GM23338 (cell line): ENCODE measurements around the gene HS6ST1. TPM values are rescaled to one million over a fixed set of nuclear protein-coding genes. Genes with fewer than 3 reads are reported as not detected.

Experiments
- ATAC-seq: fragments of 200-7000 bp; cut with Tn5 transposase; 3 replicates; pipeline ENCODE4 v1.9.1; 2020
- DNase-seq: peaks from one replicate; pipeline ENCODE4 v3.0.0-alpha.2; 2015; ENCODE audit warnings: low spot score
- H2AFZ ChIP-seq: fragments of 200-600 bp; sonication (generic); 2 replicates; pipeline ENCODE4 v1.8.0; 2016; ENCODE audit warnings: antibody characterized with exemption, mild to moderate bottlenecking, moderate library complexity
- H3F3A ChIP-seq: fragments of 200-600 bp; sonication (generic); replicated peaks from 2 replicates; pipeline ENCODE4 v1.8.0; 2017; ENCODE audit warnings: antibody characterized with exemption, mixed run types, low read depth
- H3K27ac ChIP-seq: fragments of 200-600 bp; sonication (generic); 2 replicates; pipeline ENCODE4 v1.6.1; 2016; ENCODE audit warnings: low read depth
- H3K27me3 ChIP-seq: fragments of 200-600 bp; sonication (generic); 2 replicates; pipeline ENCODE4 v1.8.0; 2016; ENCODE audit warnings: mild to moderate bottlenecking, mixed run types, moderate library complexity; ENCODE audit not compliant: insufficient read depth
- H3K36me3 ChIP-seq: fragments of 200-600 bp; sonication (generic); 2 replicates; pipeline ENCODE4 v1.8.0; 2016; ENCODE audit warnings: mild to moderate bottlenecking; ENCODE audit not compliant: insufficient read depth
- H3K4me1 ChIP-seq: fragments of 200-600 bp; sonication (generic); 2 replicates; pipeline ENCODE4 v1.8.0; 2016; ENCODE audit warnings: mild to moderate bottlenecking, moderate library complexity; ENCODE audit not compliant: insufficient read depth
- H3K4me2 ChIP-seq: fragments of 200-600 bp; sonication (generic); 2 replicates; pipeline ENCODE4 v1.7.1; 2017; ENCODE audit warnings: mixed run types
- H3K4me3 ChIP-seq: fragments of 200-600 bp; sonication (generic); 2 replicates; pipeline ENCODE4 v1.6.1; 2016; ENCODE audit warnings: mixed run types
- H3K79me2 ChIP-seq: fragments of 200-600 bp; sonication (generic); replicated peaks from 2 replicates; pipeline ENCODE4 v1.8.0; 2017; ENCODE audit warnings: mild to moderate bottlenecking; ENCODE audit not compliant: insufficient read depth
- H3K9me2 ChIP-seq: fragments of 200-600 bp; sonication (generic); 2 replicates; pipeline ENCODE4 v1.8.0; 2017; ENCODE audit not compliant: insufficient read depth
- H4K20me1 ChIP-seq: fragments of 200-600 bp; sonication (generic); replicated peaks from 2 replicates; pipeline ENCODE4 v1.8.0; 2017; ENCODE audit warnings: mild to moderate bottlenecking; ENCODE audit not compliant: insufficient read depth
- H3K27ac Mint-ChIP-seq: 2 replicates; pipeline ENCODE4 v1.8.0; 2020; ENCODE audit warnings: inconsistent platforms, mild to moderate bottlenecking, moderate library complexity, mixed read lengths
- H3K27me3 Mint-ChIP-seq: 3 replicates; pipeline ENCODE4 v1.8.0; 2022; ENCODE audit warnings: low read depth, mild to moderate bottlenecking, moderate library complexity, mixed read lengths, inconsistent platforms; ENCODE audit not compliant: insufficient read depth, poor library complexity
- H3K36me3 Mint-ChIP-seq: 3 replicates; pipeline ENCODE4 v1.8.0; 2021; ENCODE audit warnings: low read depth, mild to moderate bottlenecking, inconsistent platforms, moderate library complexity, mixed read lengths
- H3K4me1 Mint-ChIP-seq: 3 replicates; pipeline ENCODE4 v1.8.0; 2020; ENCODE audit warnings: mild to moderate bottlenecking, inconsistent platforms, mixed read lengths
- H3K4me3 Mint-ChIP-seq: 3 replicates; pipeline ENCODE4 v1.8.0; 2021; ENCODE audit warnings: moderate library complexity, mild to moderate bottlenecking, inconsistent platforms, mixed read lengths
- H3K9me3 Mint-ChIP-seq: 3 replicates; pipeline ENCODE4 v1.8.0; 2020; ENCODE audit warnings: moderate library complexity, mild to moderate bottlenecking, inconsistent platforms, mixed read lengths
- CREB1 ChIP-seq: fragments of 250-450 bp; sonication (Bioruptor Pico); IDR thresholded peaks from 2 replicates; pipeline ENCODE4 v1.5.0; 2020; ENCODE audit warnings: low read depth, mild to moderate bottlenecking, moderate library complexity
- EZH2 ChIP-seq: fragments of 200-600 bp; sonication (generic); IDR thresholded peaks from one replicate; pipeline ENCODE4 v1.8.0; 2017; ENCODE audit warnings: antibody characterized with exemption, mild to moderate bottlenecking, low read depth; ENCODE audit not compliant: unreplicated experiment
- EZH2phosphoT487 ChIP-seq: fragments of 200-600 bp; sonication (generic); IDR thresholded peaks from one replicate; pipeline ENCODE4 v1.8.1; 2018; ENCODE audit warnings: antibody characterized with exemption; ENCODE audit not compliant: unreplicated experiment
- JUNB ChIP-seq: IDR thresholded peaks from one replicate; pipeline ENCODE4 v1.6.1; 2016; ENCODE audit warnings: antibody characterized with exemption; ENCODE audit not compliant: unreplicated experiment
- POLR2AphosphoS5 ChIP-seq: IDR thresholded peaks from 2 replicates; pipeline ENCODE4 v1.6.1; 2016; ENCODE audit warnings: antibody characterized with exemption, low read depth
- STAT1 ChIP-seq: IDR thresholded peaks from one replicate; pipeline ENCODE4 v1.6.1; 2016; ENCODE audit warnings: antibody characterized with exemption; ENCODE audit not compliant: unreplicated experiment
- ZNF114 ChIP-seq: fragments of 250-450 bp; sonication (Bioruptor Pico); IDR thresholded peaks from 2 replicates; pipeline ENCODE4 v1.5.0; 2020; ENCODE audit warnings: mild to moderate bottlenecking, moderate library complexity
- polyA plus RNA-seq: library from polyadenylated mRNA; unstranded; fragments of >200 nt; fragmentation: Nextera tagmentation; extraction: Ambion mirVana; gene quantifications from 2 replicates; pipeline ENCODE4 v1.2.1, GENCODE V29; 2016
- total RNA-seq: library from RNA; depleted of rRNA; stranded (reverse); fragments of >200 nt; shearing (Covaris generic); gene quantifications from 2 replicates; pipeline ENCODE4 v1.2.3, GENCODE V29; 2014
- TF ChIP-seq, protein P1 (sequence below): fragments of 250-450 bp; sonication (Bioruptor Pico); IDR thresholded peaks from 2 replicates; pipeline ENCODE4 v1.5.0; 2020; ENCODE audit warnings: mild to moderate bottlenecking, moderate library complexity

HS6ST1 gene
- total and polyA plus RNA-seq, 2 experiments from 2014 or later: 21.1 to 106 TPM

DNA sequence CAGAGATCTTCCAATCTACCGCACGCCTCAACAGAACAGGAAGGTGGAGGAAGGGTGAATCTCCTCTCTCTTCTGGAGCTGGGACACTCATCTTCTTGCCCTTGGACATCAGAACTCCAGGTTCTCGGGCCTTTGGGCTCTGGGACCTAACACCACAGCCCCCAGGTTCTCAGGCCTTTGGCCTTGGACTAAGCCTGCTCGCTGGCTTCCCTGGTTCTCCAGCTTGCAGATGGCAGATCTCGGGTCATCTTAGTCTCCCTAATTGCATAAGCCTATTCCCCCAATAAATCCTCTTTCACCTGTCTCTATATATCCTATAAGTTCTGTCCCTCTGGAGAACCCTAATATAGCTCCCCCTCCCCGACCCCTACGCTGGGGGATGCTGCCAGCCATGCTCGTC, 14.8 kb downstream of the HS6ST1 start (continued):
- TF ChIP-seq, protein P1, sequence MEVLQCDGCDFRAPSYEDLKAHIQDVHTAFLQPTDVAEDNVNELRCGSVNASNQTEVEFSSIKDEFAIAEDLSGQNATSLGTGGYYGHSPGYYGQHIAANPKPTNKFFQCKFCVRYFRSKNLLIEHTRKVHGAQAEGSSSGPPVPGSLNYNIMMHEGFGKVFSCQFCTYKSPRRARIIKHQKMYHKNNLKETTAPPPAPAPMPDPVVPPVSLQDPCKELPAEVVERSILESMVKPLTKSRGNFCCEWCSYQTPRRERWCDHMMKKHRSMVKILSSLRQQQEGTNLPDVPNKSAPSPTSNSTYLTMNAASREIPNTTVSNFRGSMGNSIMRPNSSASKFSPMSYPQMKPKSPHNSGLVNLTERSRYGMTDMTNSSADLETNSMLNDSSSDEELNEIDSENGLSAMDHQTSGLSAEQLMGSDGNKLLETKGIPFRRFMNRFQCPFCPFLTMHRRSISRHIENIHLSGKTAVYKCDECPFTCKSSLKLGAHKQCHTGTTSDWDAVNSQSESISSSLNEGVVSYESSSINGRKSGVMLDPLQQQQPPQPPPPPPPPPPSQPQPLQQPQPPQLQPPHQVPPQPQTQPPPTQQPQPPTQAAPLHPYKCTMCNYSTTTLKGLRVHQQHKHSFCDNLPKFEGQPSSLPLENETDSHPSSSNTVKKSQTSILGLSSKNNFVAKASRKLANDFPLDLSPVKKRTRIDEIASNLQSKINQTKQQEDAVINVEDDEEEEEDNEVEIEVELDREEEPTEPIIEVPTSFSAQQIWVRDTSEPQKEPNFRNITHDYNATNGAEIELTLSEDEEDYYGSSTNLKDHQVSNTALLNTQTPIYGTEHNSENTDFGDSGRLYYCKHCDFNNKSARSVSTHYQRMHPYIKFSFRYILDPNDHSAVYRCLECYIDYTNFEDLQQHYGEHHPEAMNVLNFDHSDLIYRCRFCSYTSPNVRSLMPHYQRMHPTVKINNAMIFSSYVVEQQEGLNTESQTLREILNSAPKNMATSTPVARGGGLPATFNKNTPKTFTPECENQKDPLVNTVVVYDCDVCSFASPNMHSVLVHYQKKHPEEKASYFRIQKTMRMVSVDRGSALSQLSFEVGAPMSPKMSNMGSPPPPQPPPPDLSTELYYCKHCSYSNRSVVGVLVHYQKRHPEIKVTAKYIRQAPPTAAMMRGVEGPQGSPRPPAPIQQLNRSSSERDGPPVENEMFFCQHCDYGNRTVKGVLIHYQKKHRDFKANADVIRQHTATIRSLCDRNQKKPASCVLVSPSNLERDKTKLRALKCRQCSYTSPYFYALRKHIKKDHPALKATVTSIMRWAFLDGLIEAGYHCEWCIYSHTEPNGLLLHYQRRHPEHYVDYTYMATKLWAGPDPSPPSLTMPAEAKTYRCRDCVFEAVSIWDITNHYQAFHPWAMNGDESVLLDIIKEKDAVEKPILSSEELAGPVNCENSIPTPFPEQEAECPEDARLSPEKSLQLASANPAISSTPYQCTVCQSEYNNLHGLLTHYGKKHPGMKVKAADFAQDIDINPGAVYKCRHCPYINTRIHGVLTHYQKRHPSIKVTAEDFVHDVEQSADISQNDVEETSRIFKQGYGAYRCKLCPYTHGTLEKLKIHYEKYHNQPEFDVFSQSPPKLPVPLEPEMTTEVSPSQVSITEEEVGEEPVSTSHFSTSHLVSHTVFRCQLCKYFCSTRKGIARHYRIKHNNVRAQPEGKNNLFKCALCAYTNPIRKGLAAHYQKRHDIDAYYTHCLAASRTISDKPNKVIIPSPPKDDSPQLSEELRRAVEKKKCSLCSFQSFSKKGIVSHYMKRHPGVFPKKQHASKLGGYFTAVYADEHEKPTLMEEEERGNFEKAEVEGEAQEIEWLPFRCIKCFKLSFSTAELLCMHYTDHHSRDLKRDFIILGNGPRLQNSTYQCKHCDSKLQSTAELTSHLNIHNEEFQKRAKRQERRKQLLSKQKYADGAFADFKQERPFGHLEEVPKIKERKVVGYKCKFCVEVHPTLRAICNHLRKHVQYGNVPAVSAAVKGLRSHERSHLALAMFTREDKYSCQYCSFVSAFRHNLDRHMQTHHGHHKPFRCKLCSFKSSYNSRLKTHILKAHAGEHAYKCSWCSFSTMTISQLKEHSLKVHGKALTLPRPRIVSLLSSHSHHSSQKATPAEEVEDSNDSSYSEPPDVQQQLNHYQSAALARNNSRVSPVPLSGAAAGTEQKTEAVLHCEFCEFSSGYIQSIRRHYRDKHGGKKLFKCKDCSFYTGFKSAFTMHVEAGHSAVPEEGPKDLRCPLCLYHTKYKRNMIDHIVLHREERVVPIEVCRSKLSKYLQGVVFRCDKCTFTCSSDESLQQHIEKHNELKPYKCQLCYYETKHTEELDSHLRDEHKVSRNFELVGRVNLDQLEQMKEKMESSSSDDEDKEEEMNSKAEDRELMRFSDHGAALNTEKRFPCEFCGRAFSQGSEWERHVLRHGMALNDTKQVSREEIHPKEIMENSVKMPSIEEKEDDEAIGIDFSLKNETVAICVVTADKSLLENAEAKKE (CRISPR knock-in tag): no peak

DNA sequence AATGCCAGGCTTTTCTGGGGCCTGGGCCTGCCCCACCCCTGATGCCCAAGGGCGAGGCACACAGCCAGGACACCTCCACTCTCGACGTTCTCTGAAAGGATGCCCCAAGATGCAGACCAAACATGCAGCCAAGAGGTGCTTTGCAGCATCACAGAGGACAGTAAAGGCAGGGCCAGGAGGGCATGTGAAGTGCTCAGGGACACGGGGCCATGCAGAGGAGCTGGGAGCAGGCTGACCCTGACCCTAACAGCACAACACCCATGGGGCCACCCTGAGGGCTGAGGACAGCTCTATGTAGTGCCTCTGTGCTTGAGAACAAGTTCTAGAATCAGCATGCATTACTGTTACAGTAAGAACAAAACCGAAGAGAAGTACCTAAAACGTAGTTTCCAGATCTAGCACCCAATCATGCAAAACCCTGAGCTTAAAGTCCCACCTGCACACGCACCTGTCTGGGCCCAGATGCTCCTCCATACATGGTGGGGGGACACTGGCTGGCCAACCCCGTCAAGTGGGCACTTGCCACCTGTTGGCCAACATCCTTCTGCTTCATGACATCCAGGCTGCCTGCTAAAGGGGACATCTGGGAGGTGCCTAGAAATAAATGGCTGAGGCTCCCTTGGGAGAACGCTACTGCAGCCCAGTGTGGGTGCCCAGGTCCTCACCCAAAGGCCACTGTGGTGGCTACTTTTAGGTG, 15.4 kb downstream of the HS6ST1 start:
- no peak overlapping the region for H3K4me2 ChIP-seq
- H3K4me1 Mint-ChIP-seq: peaks cover 62% of the 10 kb centered on the region
- no peak overlapping the region for H3K4me3 Mint-ChIP-seq
- H4K20me1 ChIP-seq: peaks cover 43% of the 10 kb centered on the region
- peaks cover 100% of the 10 kb centered on the region for H3K79me2 ChIP-seq
- H3K9me3 Mint-ChIP-seq: no peaks in the 10 kb centered on the region; the same call in 1 of the 3 replicates
- no peak overlapping the region for H3K4me3 ChIP-seq
- no peak overlapping the region for H3K27ac Mint-ChIP-seq
- H3F3A ChIP-seq: no peaks in the 10 kb centered on the region
- H3K27me3 ChIP-seq: no peaks in the 10 kb centered on the region
- no peaks in the 10 kb centered on the region for H3K9me2 ChIP-seq
- H3K27ac ChIP-seq: no peak overlapping the region
- no peak for ATAC-seq
- H3K4me1 ChIP-seq: peaks cover 17% of the 10 kb centered on the region
- H3K36me3 Mint-ChIP-seq: peaks cover 4% of the 10 kb centered on the region; the same call in 2 of the 3 replicates
- H2AFZ ChIP-seq: no peak overlapping the region
- no peaks in the 10 kb centered on the region for H3K36me3 ChIP-seq
- DNase-seq: no peak
- peaks cover 7% of the 10 kb centered on the region for H3K27me3 Mint-ChIP-seq
- TF ChIP-seq STAT1 (no peak), JUNB (no peak), EZH2 (no peak), EZH2phosphoT487 (no peak), ZNF114 (CRISPR knock-in tag) (no peak), CREB1 (CRISPR knock-in tag) (no peak), POLR2AphosphoS5 (no peak)
- TF ChIP-seq, protein P1 (CRISPR knock-in tag): no peak
